ENCODE data around the gene TPI1. TPM values are rescaled to one million over a fixed set of nuclear protein-coding genes. Genes with fewer than 3 reads are reported as not detected.

TPI1 gene
- total and polyA plus RNA-seq, 3 donors from 2014 or later = 347 to 544 (median 356) TPM

DNA sequence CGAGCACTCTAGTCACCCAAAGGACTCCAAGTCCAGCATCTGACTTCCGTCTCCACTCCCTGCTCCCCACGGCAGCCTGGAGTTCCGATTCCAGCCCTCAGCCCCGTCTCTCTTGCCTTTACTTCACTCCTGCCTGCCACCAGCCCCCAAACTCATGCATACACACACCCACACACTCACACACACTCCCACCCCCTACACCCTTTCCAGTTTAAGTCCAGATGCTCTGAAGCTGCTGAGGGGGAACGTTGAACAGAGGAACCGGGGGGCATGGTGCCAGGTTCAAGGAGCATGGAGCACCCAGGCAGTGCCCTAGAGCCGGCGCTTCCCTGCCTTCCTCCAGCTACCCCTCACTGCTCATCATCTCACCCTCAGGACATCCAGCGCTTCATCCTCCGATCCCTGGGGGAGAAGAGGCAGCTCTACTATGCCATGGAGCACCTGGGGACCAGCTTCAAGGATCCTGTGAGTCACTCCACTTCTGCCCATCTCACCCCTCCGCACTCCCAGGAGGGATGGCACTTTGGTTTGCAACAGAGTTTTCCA, 35.8 kb upstream of the TPI1 start:
- H3K36me3 ChIP-seq (ENCODE audit: low read depth, missing control alignments) = no peaks in the 10 kb centered on the region
- H3K27me3 ChIP-seq = no peaks in the 10 kb centered on the region
- no peak overlapping the region for H3K27ac ChIP-seq
- H3K9me3 ChIP-seq = no peaks in the 10 kb centered on the region
- H3K4me1 ChIP-seq = peaks cover 7% of the 10 kb centered on the region
- intact Hi-C loops (cut with DNase I; ENCODE audit: low total_unique reads) = no loop called here
- no peak for DNase-seq
- WGBS, 2 donors = 85 to 87% methylated on average over 12 of the region's 12 CpGs
- TF ChIP-seq, protein P1, sequence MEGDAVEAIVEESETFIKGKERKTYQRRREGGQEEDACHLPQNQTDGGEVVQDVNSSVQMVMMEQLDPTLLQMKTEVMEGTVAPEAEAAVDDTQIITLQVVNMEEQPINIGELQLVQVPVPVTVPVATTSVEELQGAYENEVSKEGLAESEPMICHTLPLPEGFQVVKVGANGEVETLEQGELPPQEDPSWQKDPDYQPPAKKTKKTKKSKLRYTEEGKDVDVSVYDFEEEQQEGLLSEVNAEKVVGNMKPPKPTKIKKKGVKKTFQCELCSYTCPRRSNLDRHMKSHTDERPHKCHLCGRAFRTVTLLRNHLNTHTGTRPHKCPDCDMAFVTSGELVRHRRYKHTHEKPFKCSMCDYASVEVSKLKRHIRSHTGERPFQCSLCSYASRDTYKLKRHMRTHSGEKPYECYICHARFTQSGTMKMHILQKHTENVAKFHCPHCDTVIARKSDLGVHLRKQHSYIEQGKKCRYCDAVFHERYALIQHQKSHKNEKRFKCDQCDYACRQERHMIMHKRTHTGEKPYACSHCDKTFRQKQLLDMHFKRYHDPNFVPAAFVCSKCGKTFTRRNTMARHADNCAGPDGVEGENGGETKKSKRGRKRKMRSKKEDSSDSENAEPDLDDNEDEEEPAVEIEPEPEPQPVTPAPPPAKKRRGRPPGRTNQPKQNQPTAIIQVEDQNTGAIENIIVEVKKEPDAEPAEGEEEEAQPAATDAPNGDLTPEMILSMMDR (IDR thresholded peaks at IDR 0.05) = no peak
- TF ChIP-seq POLR2A (IDR thresholded peaks at IDR 0.05) = no peak
- H3K4me3 ChIP-seq = no peak overlapping the region

DNA sequence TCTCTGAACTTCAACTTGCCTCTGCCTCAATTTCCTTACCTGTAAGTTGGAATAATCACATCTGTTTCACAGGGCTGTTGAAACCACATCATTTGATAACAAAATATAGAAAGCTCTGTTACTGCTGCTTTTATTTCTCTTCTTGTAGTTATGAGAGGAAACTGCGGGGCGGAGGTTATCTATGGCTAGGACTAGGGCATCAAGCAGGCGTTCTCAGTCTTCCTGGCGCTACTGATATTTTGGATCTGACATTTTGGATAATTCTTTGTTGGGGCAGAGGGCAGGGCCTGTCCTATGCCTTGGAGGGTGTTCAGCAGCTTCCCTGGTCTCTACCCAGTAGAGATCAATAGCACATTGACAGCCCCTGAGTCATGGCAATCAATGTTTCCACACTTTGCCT, 35.2 kb upstream of the TPI1 start:
- H3K27ac ChIP-seq = no peak overlapping the region
- DNase-seq = no peak
- intact Hi-C loops (cut with DNase I; ENCODE audit: low total_unique reads) = no loop called here
- TF ChIP-seq, protein P1 (IDR thresholded peaks at IDR 0.05) = no peak
- TF ChIP-seq POLR2A (IDR thresholded peaks at IDR 0.05) = no peak
- H3K9me3 ChIP-seq = no peaks in the 10 kb centered on the region
- H3K4me3 ChIP-seq = no peak overlapping the region
- 92 to 94% methylated on average over 4 of the region's 4 CpGs for WGBS, 2 donors
- no peaks in the 10 kb centered on the region for H3K36me3 ChIP-seq (ENCODE audit: low read depth, missing control alignments)
- no peaks in the 10 kb centered on the region for H3K27me3 ChIP-seq
- peaks cover 4% of the 10 kb centered on the region for H3K4me1 ChIP-seq

DNA sequence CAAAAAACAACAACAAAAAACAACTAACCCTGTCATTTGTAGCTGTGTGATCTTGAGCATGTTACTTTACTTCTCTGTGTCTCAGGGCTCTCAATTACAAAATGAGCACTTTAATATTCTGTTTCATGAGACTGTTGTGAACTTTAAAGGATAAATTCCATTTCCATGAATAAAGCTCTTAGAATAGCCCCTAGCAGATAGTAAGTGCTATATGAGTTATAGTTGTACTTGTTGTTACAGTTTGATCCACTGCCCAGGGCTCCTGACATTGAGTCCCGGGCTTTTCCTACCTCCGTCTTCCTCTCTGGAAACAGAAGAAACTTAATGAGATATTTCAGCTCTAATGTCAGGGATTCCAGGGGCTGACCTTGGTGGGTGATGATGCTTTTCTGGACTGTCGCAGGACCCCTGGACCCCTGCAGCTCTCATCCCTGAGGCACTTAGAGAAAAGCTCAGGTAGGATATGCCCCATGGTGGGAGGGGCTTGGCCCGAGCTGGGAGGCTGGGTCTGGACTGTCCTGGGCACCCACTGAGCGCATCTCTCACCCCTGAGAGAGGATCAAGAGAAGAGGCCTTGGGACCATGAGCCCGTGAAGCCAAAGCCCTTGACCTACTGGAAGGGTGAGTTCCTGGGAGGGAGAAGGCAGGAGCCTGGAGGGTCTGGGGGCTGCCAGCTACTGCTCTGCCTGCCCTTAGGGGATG, 34.0 kb upstream of the TPI1 start:
- no peak for DNase-seq
- Histone ChIP-seq H3K36me3 (ENCODE audit: low read depth, missing control alignments) (no peaks in the 10 kb centered on the region), H3K27ac (no peak overlapping the region), H3K27me3 (no peaks in the 10 kb centered on the region), H3K9me3 (no peaks in the 10 kb centered on the region), H3K4me1 (no peaks in the 10 kb centered on the region), H3K4me3 (no peak overlapping the region)
- intact Hi-C loops (cut with DNase I; ENCODE audit: low total_unique reads) = no loop called here
- no peak for TF ChIP-seq POLR2A (IDR thresholded peaks at IDR 0.05)
- TF ChIP-seq, protein P1 (IDR thresholded peaks at IDR 0.05) = no peak
- WGBS, 2 donors = 46 to 56% methylated on average over 4 to 6 of the region's 6 CpGs

DNA sequence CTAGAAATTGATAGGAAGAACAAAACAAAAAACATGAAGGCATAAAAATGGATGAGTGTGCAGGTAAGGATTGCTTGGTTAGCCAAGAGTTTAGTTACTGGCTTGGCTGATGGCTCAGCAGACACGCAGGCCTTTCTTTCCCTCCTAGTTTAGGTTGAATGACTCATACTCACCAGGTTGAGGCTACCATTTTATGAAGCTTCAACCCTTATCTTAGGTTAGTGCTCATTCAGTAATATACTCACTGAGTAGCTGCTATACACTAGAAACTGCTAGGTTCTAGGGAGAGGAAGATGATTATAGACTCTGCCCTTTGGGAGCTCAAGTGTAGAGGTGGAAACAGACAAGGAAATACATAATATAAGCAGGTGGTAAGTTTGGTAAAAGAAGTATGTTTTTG, 33.1 kb upstream of the TPI1 start:
- no peak for TF ChIP-seq POLR2A (IDR thresholded peaks at IDR 0.05)
- TF ChIP-seq, protein P1 (IDR thresholded peaks at IDR 0.05) = no peak
- Histone ChIP-seq H3K27ac (no peak overlapping the region), H3K9me3 (no peaks in the 10 kb centered on the region), H3K36me3 (ENCODE audit: low read depth, missing control alignments) (no peaks in the 10 kb centered on the region), H3K27me3 (no peaks in the 10 kb centered on the region), H3K4me1 (no peaks in the 10 kb centered on the region), H3K4me3 (no peak overlapping the region)
- intact Hi-C loops (cut with DNase I; ENCODE audit: low total_unique reads) = no loop called here
- WGBS, 2 donors = 93 to 100% methylated on average over 1 of the region's 1 CpG
- DNase-seq = no peak

DNA sequence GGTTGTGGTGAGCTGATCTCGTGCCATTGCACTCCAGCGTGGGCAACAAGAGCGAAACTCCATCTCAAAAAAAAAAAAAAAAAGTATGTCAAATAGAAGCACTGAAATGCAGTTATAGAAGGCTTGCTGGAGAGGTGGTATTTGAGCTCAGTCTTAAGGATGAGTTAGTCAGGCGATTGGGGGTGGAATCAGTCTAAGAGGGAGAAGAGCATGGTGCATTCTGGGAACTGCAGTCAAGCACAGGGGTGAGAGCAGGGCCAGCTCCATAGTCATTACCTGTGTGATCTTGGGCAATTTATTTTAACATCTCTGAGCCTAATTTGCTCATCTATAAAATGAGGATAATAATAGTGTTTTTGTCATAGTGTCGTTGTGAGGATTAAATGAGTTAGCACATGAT, 32.5 kb upstream of the TPI1 start:
- no peak for DNase-seq
- H3K27me3 ChIP-seq = no peaks in the 10 kb centered on the region
- WGBS, 2 donors = 85 to 87% methylated on average over 5 of the region's 5 CpGs
- no peaks in the 10 kb centered on the region for H3K9me3 ChIP-seq
- H3K27ac ChIP-seq = no peak overlapping the region
- no peaks in the 10 kb centered on the region for H3K4me1 ChIP-seq
- H3K4me3 ChIP-seq = no peak overlapping the region
- TF ChIP-seq, protein P1 (IDR thresholded peaks at IDR 0.05) = no peak
- TF ChIP-seq POLR2A (IDR thresholded peaks at IDR 0.05) = no peak
- intact Hi-C loops (cut with DNase I; ENCODE audit: low total_unique reads) = no loop called here
- H3K36me3 ChIP-seq (ENCODE audit: low read depth, missing control alignments) = no peaks in the 10 kb centered on the region
